GM21381 (cell line): ENCODE measurements around the gene AGFG1.
"Not testable (repeated sequence)": the region's sequence is repeated elsewhere in the genome, so short reads cannot be mapped to it uniquely, and the experiment has no call there.

Experiments used
- ATAC-seq: cut with Tn5 transposase; IDR thresholded peaks from one replicate; pipeline ENCODE4 v1.9.1; 2021; ENCODE audit warnings: mild to moderate bottlenecking, moderate library complexity; ENCODE audit not compliant: unreplicated experiment

AGFG1 gene

GRCh38 chr2:227493524-227493923, 21.6 kb downstream of the AGFG1 start:
- ATAC-seq: no peak

- ATAC-seq: no peak
Observed at GRCh38 chr2:227497158-227497557, 25.2 kb downstream of the AGFG1 start.

- ATAC-seq: no peak
Observed at GRCh38 chr2:227499627-227500300, 27.8 kb downstream of the AGFG1 start.

- no peak for ATAC-seq
Observed at GRCh38 chr2:227500301-227500630, 28.3 kb downstream of the AGFG1 start.

- no peak for ATAC-seq
Observed at GRCh38 chr2:227503433-227504406, 31.8 kb downstream of the AGFG1 start.

- ATAC-seq: no peak
Observed at GRCh38 chr2:227504700-227505099, 32.7 kb downstream of the AGFG1 start.

- no peak for ATAC-seq
Observed at GRCh38 chr2:227506456-227506855, 34.5 kb downstream of the AGFG1 start.

GRCh38 chr2:227507963-227508362, 36.0 kb downstream of the AGFG1 start:
- ATAC-seq: no peak

- no peak for ATAC-seq
Observed at GRCh38 chr2:227509076-227509475, 37.1 kb downstream of the AGFG1 start.

GRCh38 chr2:227509824-227510619, 38.1 kb downstream of the AGFG1 start:
- ATAC-seq: no peak

DNA sequence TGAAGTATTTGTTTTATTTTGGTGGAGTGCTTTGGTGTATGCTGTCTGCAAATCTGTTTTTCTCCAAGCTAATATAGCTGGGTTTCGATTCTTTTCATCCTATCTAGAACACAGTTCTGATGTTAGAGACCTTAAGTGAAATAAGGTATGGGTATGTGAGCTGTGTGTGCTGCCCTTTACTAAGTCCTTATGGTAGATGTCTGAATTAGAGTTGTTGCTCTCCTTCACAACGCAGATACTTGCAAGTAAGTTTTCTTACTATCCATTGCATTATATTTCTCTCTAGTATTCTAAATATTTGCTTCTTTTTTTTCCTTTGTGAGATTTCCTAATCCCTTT, 38.6 kb downstream of the AGFG1 start:
- ATAC-seq: no peak

DNA sequence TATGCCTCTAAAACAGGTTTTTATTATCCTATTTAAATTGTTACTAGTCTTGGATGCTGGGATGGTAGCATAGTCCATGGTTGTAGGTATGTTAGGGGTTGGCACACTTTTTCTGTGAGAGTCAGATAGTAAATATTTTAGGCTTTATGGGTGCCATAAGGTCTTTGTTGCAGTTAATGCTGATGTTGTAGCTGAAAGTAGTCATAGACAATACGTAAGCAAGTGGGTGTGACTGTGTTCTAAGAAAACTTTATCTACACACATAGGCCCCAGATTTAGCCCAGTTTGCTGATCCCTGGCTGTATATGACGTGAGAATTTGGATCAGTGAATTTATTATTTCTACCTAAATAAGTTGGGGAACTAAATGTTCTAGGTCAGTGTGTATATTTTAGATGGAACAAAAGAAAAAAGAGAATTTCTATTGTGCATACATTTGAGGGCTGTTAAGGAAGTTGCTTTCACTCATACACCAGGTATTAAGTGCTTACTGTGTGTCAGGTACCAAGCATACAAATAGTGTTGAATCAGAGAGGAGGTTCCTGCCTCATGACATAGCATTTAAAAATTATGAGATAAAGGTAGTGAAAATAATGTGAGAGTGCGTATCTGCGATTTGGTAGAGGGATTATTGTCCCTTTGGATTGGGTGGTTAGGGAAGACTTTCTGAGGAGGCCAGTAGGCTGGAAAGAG, 39.4 kb downstream of the AGFG1 start:
- no peak for ATAC-seq

DNA sequence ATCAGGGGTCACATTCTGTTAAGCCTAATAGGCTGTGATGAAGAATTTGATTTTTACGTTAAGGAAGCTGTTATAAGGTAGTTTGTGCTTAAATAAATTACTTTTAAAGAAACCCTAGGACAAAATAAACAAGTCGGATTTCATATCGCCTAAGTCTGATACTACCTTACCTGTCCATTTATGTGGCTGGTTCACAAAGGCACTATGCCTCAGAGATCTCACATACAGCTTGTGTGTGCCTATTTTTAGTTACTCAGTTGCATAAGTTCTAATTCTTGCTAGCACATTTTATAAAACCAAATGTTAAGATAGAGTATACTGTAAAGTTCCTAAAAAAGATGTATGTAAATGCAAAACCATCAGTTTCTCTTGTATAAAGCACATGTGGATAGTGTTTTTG, 40.0 kb downstream of the AGFG1 start:
- ATAC-seq: no peak

GRCh38 chr2:227513113-227513512, 41.2 kb downstream of the AGFG1 start:
- ATAC-seq: no peak

DNA sequence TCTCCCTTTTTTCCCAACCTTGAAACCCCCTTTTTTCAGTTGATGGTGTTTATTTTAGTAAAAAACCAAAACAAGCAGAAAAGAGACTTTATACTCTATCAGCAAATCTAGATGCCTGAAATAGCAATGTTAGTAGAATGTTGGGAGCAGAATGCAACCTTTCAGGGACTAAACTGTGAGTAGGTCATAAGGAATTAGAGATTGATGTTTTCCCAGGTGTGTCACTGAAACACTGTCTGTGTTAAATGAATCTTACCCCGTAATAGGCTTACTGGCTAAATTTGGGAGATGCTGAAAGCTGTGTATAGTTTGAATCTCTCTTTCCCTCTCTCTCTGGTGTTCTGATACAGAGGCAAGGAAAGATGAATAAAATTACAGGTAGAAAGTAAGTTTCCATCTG, 43.8 kb downstream of the AGFG1 start:
- ATAC-seq: no peak

- no peak for ATAC-seq
Observed at GRCh38 chr2:227517724-227518123, 45.8 kb downstream of the AGFG1 start.

GRCh38 chr2:227518278-227518865, 46.4 kb downstream of the AGFG1 start:
- not testable (repeated sequence) for ATAC-seq

DNA sequence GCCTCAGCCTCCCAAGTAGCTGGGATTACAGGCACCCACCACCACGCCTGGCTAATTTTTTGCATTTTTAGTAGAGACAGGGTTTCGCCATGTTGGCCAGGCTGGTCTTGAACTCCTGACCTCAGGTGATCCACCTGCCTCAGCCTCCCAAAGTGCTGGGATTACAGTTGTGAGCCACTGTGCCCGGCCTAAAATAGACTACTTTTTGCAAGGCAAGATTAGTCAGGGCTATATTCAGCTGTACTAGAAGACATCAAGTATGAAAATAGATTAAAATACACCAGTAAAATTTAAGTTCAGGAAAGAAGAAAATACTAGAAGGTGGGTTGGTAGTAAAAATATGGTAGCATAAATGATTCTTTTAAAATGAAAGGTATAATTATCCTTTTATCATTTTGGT, 49.2 kb downstream of the AGFG1 start:
- not testable (repeated sequence) for ATAC-seq

- ATAC-seq: no peak
Observed at GRCh38 chr2:227524665-227525064, 52.7 kb downstream of the AGFG1 start.

DNA sequence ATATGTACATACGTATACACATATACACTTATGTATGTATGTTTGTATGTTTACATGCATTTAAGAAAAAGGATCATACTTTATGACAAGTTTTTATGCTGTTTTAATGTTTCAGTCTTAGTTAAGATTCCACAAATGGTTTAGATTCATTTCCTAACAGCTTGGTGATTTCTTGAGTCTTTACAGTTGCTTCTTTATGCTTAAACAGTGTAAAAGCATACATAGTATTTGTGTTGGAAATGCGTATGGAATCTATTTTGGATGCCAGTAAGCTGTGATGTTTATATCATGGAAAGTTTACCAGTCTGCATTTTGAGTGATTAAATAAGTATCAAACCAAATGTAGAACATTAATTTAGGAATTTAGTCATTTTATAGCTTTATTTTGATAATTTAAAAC, 55.4 kb downstream of the AGFG1 start:
- ATAC-seq: no peak

DNA sequence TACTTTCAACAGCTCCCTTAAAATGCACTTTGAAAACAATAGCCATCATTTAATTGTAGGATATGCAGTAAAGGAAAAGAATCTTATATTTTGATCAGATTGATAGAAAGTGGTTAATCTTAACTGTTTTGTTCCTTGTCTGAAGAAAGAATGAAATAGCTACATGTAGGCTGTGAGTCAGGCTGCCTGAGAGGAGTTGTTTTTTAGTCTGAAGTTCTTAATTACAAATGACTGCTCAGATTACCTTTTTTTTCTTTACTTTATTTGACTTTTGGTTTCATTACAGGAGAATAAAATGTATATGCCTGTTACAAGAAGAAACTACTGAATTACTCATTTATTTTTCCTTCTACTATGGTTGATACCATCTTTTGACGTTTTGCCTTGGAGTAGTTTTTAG, 56.8 kb downstream of the AGFG1 start:
- ATAC-seq: no peak
